Keratinocyte (primary cell): ENCODE data around the gene PLXDC1. TPM values are rescaled to one million over a fixed set of nuclear protein-coding genes. Genes with fewer than 3 reads are reported as not detected.

Source experiments
- DNase-seq: peaks from one replicate; pipeline ENCODE4 v3.0.0-alpha.2; 2011; ENCODE audit warnings: low read depth, missing footprints, low spot score
- FAIRE-seq: peaks from 2 replicates; lab custom pipeline; 2011; peaks lifted over from hg19 to GRCh38; lab: Jason Lieb, UNC
- H2AFZ ChIP-seq: 2 replicates; pipeline ENCODE4 v1.6.0; 2012; ENCODE audit warnings: low read length, control low read depth, inconsistent platforms; ENCODE audit not compliant: control insufficient read depth
- H3K27ac ChIP-seq: 2 replicates; pipeline ENCODE4 v1.5.1; 2011; ENCODE audit warnings: low read length; ENCODE audit not compliant: control insufficient read depth, insufficient read depth
- H3K27me3 ChIP-seq: 3 replicates; pipeline ENCODE4 v1.6.0; 2011; ENCODE audit warnings: low read length; ENCODE audit not compliant: control insufficient read depth, insufficient read depth; ENCODE audit errors: extremely low read depth
- H3K36me3 ChIP-seq, 2 experiments: 2 replicates in 1 of 2; 3 replicates in 1 of 2; pipeline ENCODE4 v1.5.1; 2011; ENCODE audit warnings: low read length in 2 of 2, mild to moderate bottlenecking in 1 of 2; ENCODE audit not compliant: control insufficient read depth in 2 of 2, insufficient read depth in 2 of 2; ENCODE audit errors: extremely low read depth in 1 of 2
- H3K4me1 ChIP-seq: 3 replicates; pipeline ENCODE4 v1.5.1; 2011; ENCODE audit warnings: low read length; ENCODE audit not compliant: control insufficient read depth, insufficient read depth; ENCODE audit errors: extremely low read depth
- H3K4me2 ChIP-seq: 3 replicates; pipeline ENCODE4 v1.6.0; 2011; ENCODE audit warnings: low read depth, low read length; ENCODE audit not compliant: control insufficient read depth, insufficient read depth; ENCODE audit errors: extremely low read depth
- H3K4me3 ChIP-seq, 3 experiments: fragments of 200-600 bp in 1 of 3; sonication (generic) in 1 of 3; 2 replicates in 2 of 3; 3 replicates in 1 of 3; pipeline ENCODE4 v1.5.1; 2011 to 2016; ENCODE audit warnings: low read length in 3 of 3, mild to moderate bottlenecking in 3 of 3, control low read depth in 2 of 3, inconsistent platforms in 1 of 3, low read depth in 1 of 3, mixed read lengths in 1 of 3, mixed run types in 1 of 3, moderate library complexity in 1 of 3; ENCODE audit not compliant: control insufficient read depth in 2 of 3, insufficient read depth in 2 of 3; ENCODE audit errors: extremely low read depth in 1 of 3
- H3K79me2 ChIP-seq: 2 replicates; pipeline ENCODE4 v1.6.0; 2012; ENCODE audit warnings: low read length; ENCODE audit not compliant: control insufficient read depth, insufficient read depth
- H3K9ac ChIP-seq: 3 replicates; pipeline ENCODE4 v1.6.0; 2011; ENCODE audit warnings: low read length; ENCODE audit not compliant: control insufficient read depth, insufficient read depth; ENCODE audit errors: extremely low read depth
- H3K9me1 ChIP-seq: 3 replicates; pipeline ENCODE4 v1.6.0; 2011; ENCODE audit warnings: low read length; ENCODE audit not compliant: control insufficient read depth, insufficient read depth; ENCODE audit errors: extremely low read depth
- H3K9me3 ChIP-seq: 2 replicates; pipeline ENCODE4 v1.5.1; 2012; ENCODE audit warnings: low read depth, low read length; ENCODE audit not compliant: control insufficient read depth
- H4K20me1 ChIP-seq: 3 replicates; pipeline ENCODE4 v1.6.0; 2011; ENCODE audit warnings: low read length; ENCODE audit not compliant: control insufficient read depth, insufficient read depth; ENCODE audit errors: extremely low read depth
- CTCF ChIP-seq, 3 experiments: IDR thresholded peaks in 1 of 3; conservative IDR thresholded peaks in 1 of 3; optimal IDR thresholded peaks in 1 of 3; 2 replicates in 2 of 3; 3 replicates in 1 of 3; pipeline versions ENCODE3 to v1.5.1; 2011; ENCODE audit warnings: low read length in 3 of 3, mild to moderate bottlenecking in 3 of 3, moderate library complexity in 2 of 3, control low read depth in 1 of 3, inconsistent platforms in 1 of 3; ENCODE audit not compliant: insufficient read depth in 2 of 3; ENCODE audit errors: extremely low read depth in 1 of 3
- EZH2 ChIP-seq: IDR thresholded peaks from one replicate; pipeline ENCODE4 v1.6.1; 2012; ENCODE audit warnings: inconsistent platforms, mild to moderate bottlenecking, low read length, moderate library complexity
- dilution Hi-C: fragments of 300-500 bp; cut with MboI; formaldehyde crosslinking; loops from one replicate; pipeline ENCODE4 v1.7.0; 2020; ENCODE audit warnings: low sequenced_read_pairs; ENCODE audit not compliant: extremely low pct_ligation_motif_present
- polyA plus RNA-seq, 5 experiments: library from polyadenylated mRNA; depleted of rRNA in 3 of 5; stranded (reverse) in 3 of 5; stranded (forward) in 1 of 5; unstranded in 1 of 5; fragments of >200 nt; gene quantifications; 1 replicate in 1 of 5; 2 replicates in 3 of 5; 3 replicates in 1 of 5; pipeline versions ENCODE4 v1.2.1 to v1.2.3, GENCODE V29; 2011 to 2012; ENCODE audit warnings: missing spikeins in 2 of 5, low read depth in 1 of 5, low replicate concordance in 1 of 5

The PLXDC1 gene
- polyA plus RNA-seq, 1 donor (not counting 4 experiments of a cell fraction or from before 2014, with no cell fraction given) = 0.35 TPM

- DNase-seq = no peak
- no peaks in the 10 kb centered on the region for H3K36me3 ChIP-seq
- no peak overlapping the region for H3K4me3 ChIP-seq
- no peak overlapping the region for H2AFZ ChIP-seq
- H3K9me3 ChIP-seq = no peaks in the 10 kb centered on the region
- no peak overlapping the region for H3K9ac ChIP-seq
- H3K4me2 ChIP-seq = no peak overlapping the region
- no peak for FAIRE-seq
- H3K9me1 ChIP-seq = no peaks in the 10 kb centered on the region
- H4K20me1 ChIP-seq = no peaks in the 10 kb centered on the region
- H3K27me3 ChIP-seq = peaks cover 10% of the 10 kb centered on the region
- no peak overlapping the region for H3K27ac ChIP-seq
- dilution Hi-C loops = no loop called here
- H3K79me2 ChIP-seq = no peaks in the 10 kb centered on the region
- H3K4me1 ChIP-seq = no peaks in the 10 kb centered on the region
- no peak for TF ChIP-seq CTCF (optimal IDR thresholded peaks at IDR 0.05 in 1 of 3, IDR thresholded peaks at IDR 0.05 in 1 of 3, conservative IDR thresholded peaks at IDR 0.05 in 1 of 3; ENCODE audit: extremely low read depth in 1 of 3, insufficient read depth in 2 of 3, low read length in 3 of 3)
- TF ChIP-seq EZH2 = no peak
These were observed 54.8 kb downstream of the PLXDC1 start for GRCh38 chr17:39096508-39097149.

- Histone ChIP-seq H3K9me3 (no peaks in the 10 kb centered on the region), H3K36me3 (no peaks in the 10 kb centered on the region), H3K4me2 (no peak overlapping the region), H3K27ac (no peak overlapping the region), H3K79me2 (no peaks in the 10 kb centered on the region), H3K9me1 (no peaks in the 10 kb centered on the region), H3K4me3 (no peak overlapping the region), H3K27me3 (peaks cover 10% of the 10 kb centered on the region), H2AFZ (no peak overlapping the region), H3K9ac (no peak overlapping the region), H4K20me1 (no peaks in the 10 kb centered on the region), H3K4me1 (no peaks in the 10 kb centered on the region)
- DNase-seq = no peak
- dilution Hi-C loops = no loop called here
- no peak for FAIRE-seq
- TF ChIP-seq CTCF (optimal IDR thresholded peaks at IDR 0.05 in 1 of 3, IDR thresholded peaks at IDR 0.05 in 1 of 3, conservative IDR thresholded peaks at IDR 0.05 in 1 of 3; ENCODE audit: extremely low read depth in 1 of 3, insufficient read depth in 2 of 3, low read length in 3 of 3) (no peak), EZH2 (no peak)
These were observed 56.1 kb downstream of the PLXDC1 start for GRCh38 chr17:39095309-39095686.
